Measurements from ENCODE around the gene AMHR2. TPM values are rescaled to one million over a fixed set of nuclear protein-coding genes. Genes with fewer than 3 reads are reported as not detected.
A peak's percentile ranks its signal among the peaks of the same experiment; 100 is the strongest.
"Not testable (repeated sequence)": the region's sequence is repeated elsewhere in the genome, so short reads cannot be mapped to it uniquely, and the experiment has no call there.

The AMHR2 gene
- total RNA-seq, 1 experiment from 2014 or later: not detected

DNA sequence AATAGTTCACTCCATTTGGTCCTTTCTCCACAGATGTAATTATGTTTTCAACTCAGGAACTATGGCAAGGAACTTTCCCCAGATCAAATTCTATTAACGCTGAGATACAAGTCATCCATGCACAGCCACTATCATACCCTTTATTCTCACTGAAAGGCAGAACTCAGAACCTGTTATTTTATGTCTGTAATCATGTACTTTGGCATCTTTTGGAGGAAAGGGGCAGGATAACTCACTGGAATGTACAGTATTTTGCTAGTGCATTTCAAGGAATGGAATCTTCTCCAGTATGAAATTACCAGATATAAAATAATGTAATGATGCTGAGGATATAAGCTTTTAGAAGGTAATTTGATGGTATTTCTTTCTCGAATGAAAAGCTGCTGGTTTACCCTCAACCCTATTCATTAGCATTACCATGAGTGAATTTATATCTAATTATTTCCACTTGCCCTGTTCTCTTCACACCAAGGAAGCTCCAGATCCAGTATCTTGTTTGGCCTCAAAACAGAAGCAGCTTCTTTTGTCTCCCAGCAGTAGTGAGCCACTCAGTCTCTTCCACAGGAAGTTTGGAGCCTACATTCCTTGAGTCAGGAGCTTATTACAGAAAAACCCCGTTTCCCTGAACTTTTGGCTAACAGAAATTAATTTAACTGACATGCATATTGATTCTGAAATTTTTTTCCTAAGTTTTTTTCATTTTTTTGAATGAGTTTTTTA is 10.0 kb upstream of the AMHR2 start:
- TF ChIP-seq, protein P1, sequence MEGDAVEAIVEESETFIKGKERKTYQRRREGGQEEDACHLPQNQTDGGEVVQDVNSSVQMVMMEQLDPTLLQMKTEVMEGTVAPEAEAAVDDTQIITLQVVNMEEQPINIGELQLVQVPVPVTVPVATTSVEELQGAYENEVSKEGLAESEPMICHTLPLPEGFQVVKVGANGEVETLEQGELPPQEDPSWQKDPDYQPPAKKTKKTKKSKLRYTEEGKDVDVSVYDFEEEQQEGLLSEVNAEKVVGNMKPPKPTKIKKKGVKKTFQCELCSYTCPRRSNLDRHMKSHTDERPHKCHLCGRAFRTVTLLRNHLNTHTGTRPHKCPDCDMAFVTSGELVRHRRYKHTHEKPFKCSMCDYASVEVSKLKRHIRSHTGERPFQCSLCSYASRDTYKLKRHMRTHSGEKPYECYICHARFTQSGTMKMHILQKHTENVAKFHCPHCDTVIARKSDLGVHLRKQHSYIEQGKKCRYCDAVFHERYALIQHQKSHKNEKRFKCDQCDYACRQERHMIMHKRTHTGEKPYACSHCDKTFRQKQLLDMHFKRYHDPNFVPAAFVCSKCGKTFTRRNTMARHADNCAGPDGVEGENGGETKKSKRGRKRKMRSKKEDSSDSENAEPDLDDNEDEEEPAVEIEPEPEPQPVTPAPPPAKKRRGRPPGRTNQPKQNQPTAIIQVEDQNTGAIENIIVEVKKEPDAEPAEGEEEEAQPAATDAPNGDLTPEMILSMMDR (conservative IDR thresholded peaks at IDR 0.05; ENCODE audit: low read depth, low read length): no peak
- TF ChIP-seq EZH2 (IDR thresholded peaks at IDR 0.05; ENCODE audit: borderline replicate concordance, low read depth, low read length, poor library complexity, severe bottlenecking): no peak
- ChIA-PET POLR2A (ENCODE audit: low non-redundant PET) (interaction anchor here (0.7 kb wide), 1 partner anchor 15 kb away, joined by 4 read pairs; no protein-coding TSS in a partner anchor), CTCF (interaction anchor here (0.9 to 1.7 kb wide), 2 partner anchors 32 to 61 kb away, joined by 4 to 5 read pairs; no protein-coding TSS in a partner anchor)
- Histone ChIP-seq H3K27me3 (replicated peaks; ENCODE audit: insufficient read depth, low read depth, low read length, poor library complexity) (no peaks in the 10 kb centered on the region), H3K4me3 (ENCODE audit: low read depth, low read length, poor library complexity, severe bottlenecking) (no peak overlapping the region), H3K27ac (ENCODE audit: low read depth, low read length, poor library complexity, severe bottlenecking) (peak overlapping the region; percentile 68), H3K4me1 (ENCODE audit: insufficient read depth, low read length, poor library complexity, severe bottlenecking) (peaks cover 55% of the 10 kb centered on the region), H3K36me3 (ENCODE audit: insufficient read depth, low read length, poor library complexity, severe bottlenecking) (peaks cover 32% of the 10 kb centered on the region), H3K9me3 (ENCODE audit: low read depth, low read length, poor library complexity, severe bottlenecking) (no peaks in the 10 kb centered on the region)
- BruUV-seq (replicated peaks): no TSS peak
- intact Hi-C loops (cut with micrococcal nuclease; ENCODE audit: unreplicated experiment): no loop called here
- peak; percentile 74 for DNase-seq (ENCODE audit: low spot score)

DNA sequence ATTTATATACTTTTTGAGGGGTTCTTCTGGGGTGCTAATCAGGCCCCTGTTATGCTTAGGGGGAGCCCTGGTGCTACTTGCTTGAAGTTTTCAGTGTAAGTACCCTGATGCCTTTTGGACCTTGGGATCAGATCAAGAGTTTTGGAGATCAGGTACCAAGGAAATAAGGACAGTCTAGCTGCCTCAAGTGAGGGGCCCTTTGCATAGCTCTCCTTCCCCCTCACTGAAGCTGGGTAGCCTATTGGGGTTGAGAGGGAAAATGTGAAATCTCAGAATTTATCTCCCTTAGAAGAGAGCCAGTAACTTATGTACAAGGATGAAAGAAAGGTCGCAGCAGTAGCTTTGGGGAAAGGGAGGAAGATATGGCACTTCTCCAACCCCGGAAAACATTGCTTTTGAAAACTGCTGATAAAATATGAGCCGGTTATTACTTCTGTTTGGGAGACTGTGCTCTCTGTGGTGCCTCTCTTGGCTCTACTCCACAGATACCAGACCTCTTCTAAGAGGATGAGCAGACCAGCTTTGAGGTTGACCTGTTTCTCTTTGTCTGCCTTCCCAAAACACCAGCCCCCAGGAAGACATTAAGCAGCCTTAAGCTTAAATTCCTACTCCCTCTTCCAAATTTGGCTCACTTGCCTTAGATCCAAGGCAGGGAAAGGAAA is 8.8 kb upstream of the AMHR2 start:
- intact Hi-C loops (cut with micrococcal nuclease; ENCODE audit: unreplicated experiment): no loop called here
- TF ChIP-seq, protein P1 (conservative IDR thresholded peaks at IDR 0.05; ENCODE audit: low read depth, low read length): no peak
- TF ChIP-seq EZH2 (IDR thresholded peaks at IDR 0.05; ENCODE audit: borderline replicate concordance, low read depth, low read length, poor library complexity, severe bottlenecking): no peak
- Histone ChIP-seq H3K4me3 (ENCODE audit: low read depth, low read length, poor library complexity, severe bottlenecking) (no peak overlapping the region), H3K9me3 (ENCODE audit: low read depth, low read length, poor library complexity, severe bottlenecking) (no peaks in the 10 kb centered on the region), H3K4me1 (ENCODE audit: insufficient read depth, low read length, poor library complexity, severe bottlenecking) (peaks cover 55% of the 10 kb centered on the region), H3K36me3 (ENCODE audit: insufficient read depth, low read length, poor library complexity, severe bottlenecking) (peaks cover 22% of the 10 kb centered on the region), H3K27ac (ENCODE audit: low read depth, low read length, poor library complexity, severe bottlenecking) (peak overlapping the region; percentile 68), H3K27me3 (replicated peaks; ENCODE audit: insufficient read depth, low read depth, low read length, poor library complexity) (no peaks in the 10 kb centered on the region)
- POLR2A ChIA-PET (ENCODE audit: low non-redundant PET): no interaction called here
- peak; percentile 54 for DNase-seq (ENCODE audit: low spot score)
- CTCF ChIA-PET: interaction anchor here (0.5 kb wide), 1 partner anchor 49 kb away, joined by 3 read pairs; no protein-coding TSS in a partner anchor
- BruUV-seq (replicated peaks): no TSS peak

DNA sequence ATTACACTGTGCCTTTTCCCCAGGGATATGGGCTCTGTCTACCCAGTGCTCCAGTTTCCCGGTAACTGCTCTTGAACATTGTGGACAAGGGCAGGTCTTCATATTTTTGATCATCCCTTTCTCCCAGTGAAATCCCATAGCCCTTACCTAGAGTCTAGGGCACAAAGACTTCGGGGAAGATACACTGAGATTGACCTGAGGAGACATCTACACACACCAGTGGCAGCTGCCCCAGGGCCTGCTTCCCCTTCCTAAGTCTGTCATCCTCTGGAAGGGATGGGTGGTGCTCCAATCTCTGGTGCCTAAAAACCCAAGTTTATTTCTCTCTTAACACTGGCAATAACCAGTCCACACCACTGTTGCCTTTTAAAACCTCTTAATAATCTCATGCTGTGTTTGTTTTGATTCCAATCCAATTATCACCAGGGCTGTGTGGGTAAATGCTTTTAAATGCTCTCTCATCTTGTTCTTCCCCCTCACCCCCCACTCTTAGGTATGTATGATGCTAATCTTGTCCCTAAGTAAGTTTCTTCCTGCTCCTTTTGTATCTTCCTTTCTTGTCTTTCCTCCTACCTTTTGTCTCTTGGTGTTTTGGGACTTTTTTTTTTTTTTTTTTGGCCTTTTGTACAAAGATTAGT is 7.8 kb upstream of the AMHR2 start:
- Histone ChIP-seq H3K4me1 (ENCODE audit: insufficient read depth, low read length, poor library complexity, severe bottlenecking) (peaks cover 60% of the 10 kb centered on the region), H3K27ac (ENCODE audit: low read depth, low read length, poor library complexity, severe bottlenecking) (peak overlapping the region; percentile 68), H3K36me3 (ENCODE audit: insufficient read depth, low read length, poor library complexity, severe bottlenecking) (peaks cover 18% of the 10 kb centered on the region)
- H3K27me3 ChIP-seq (replicated peaks; ENCODE audit: insufficient read depth, low read depth, low read length, poor library complexity); BruUV-seq (replicated peaks); H3K9me3 ChIP-seq (ENCODE audit: low read depth, low read length, poor library complexity, severe bottlenecking); intact Hi-C loops (cut with micrococcal nuclease; ENCODE audit: unreplicated experiment); POLR2A ChIA-PET (ENCODE audit: low non-redundant PET); H3K4me3 ChIP-seq (ENCODE audit: low read depth, low read length, poor library complexity, severe bottlenecking): not testable (repeated sequence)
- DNase-seq (ENCODE audit: low spot score): peak; percentile 79
- CTCF ChIA-PET: interaction anchor here (1.7 kb wide), 1 partner anchor 64 kb away, joined by 4 read pairs; no protein-coding TSS in a partner anchor

DNA sequence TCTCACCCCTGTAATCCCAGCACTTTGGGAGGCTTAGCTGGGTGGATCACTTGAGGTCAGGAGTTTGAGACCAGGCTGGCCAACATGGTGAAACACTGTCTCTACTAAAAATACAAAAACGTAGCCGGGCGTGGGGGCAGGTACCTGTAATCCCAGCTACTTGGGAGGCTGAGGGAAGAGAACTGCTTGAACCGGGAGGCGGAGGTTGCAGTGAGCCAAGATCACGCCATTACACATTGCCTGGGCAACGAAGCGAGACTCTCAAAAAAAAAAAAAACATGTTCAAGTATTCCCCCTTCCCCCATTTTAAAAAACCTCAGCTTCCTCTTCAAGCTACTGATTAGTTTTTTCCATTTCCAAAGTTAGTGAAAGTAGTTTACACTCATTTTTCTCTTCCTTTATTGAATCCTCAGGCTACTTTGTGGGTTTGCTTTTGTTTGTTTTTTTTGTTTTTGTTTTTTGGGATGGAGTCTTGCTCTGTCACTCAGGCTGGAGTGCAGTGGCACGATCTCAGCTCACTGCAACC is 6.3 kb upstream of the AMHR2 start:
- POLR2A ChIA-PET (ENCODE audit: low non-redundant PET): interaction anchor here (0.6 kb wide), 1 partner anchor 21 kb away, joined by 5 read pairs; no protein-coding TSS in a partner anchor
- BruUV-seq (replicated peaks); H3K27me3 ChIP-seq (replicated peaks; ENCODE audit: insufficient read depth, low read depth, low read length, poor library complexity); H3K36me3 ChIP-seq (ENCODE audit: insufficient read depth, low read length, poor library complexity, severe bottlenecking); H3K4me3 ChIP-seq (ENCODE audit: low read depth, low read length, poor library complexity, severe bottlenecking); H3K27ac ChIP-seq (ENCODE audit: low read depth, low read length, poor library complexity, severe bottlenecking); DNase-seq (ENCODE audit: low spot score); H3K9me3 ChIP-seq (ENCODE audit: low read depth, low read length, poor library complexity, severe bottlenecking); intact Hi-C loops (cut with micrococcal nuclease; ENCODE audit: unreplicated experiment): not testable (repeated sequence)
- H3K4me1 ChIP-seq (ENCODE audit: insufficient read depth, low read length, poor library complexity, severe bottlenecking): peaks cover 58% of the 10 kb centered on the region
- CTCF ChIA-PET: interaction anchor here (1.7 kb wide), 1 partner anchor 65 kb away, joined by 4 read pairs; no protein-coding TSS in a partner anchor
